Thymus (tissue), 11 donors: Measurements from ENCODE around the gene LYPD6. TPM values are rescaled to one million over a fixed set of nuclear protein-coding genes. Genes with fewer than 3 reads are reported as not detected.

Experiments
- DNase-seq, 9 donors: peaks; one replicate each; pipeline ENCODE4 v3.0.0-alpha.2; 2013; ENCODE audit warnings: low spot score in 9 of 9, low read depth in 6 of 9, missing footprints in 1 of 9
- H3K27ac ChIP-seq, 2 donors: one replicate each; pipeline ENCODE4 v1.5.1; 2013; ENCODE audit warnings: control low read depth in 1 of 2, low read depth in 1 of 2, low read length in 1 of 2, mild to moderate bottlenecking in 1 of 2, moderate library complexity in 1 of 2
- H3K27me3 ChIP-seq, 2 donors: one replicate each; pipeline ENCODE4 v1.5.1; 2013; ENCODE audit warnings: low read length in 1 of 2; ENCODE audit not compliant: control insufficient read depth in 2 of 2, insufficient read depth in 1 of 2
- H3K36me3 ChIP-seq, 2 donors: one replicate each; pipeline ENCODE4 v1.5.1; 2013; ENCODE audit warnings: low read length in 1 of 2, mild to moderate bottlenecking in 1 of 2, moderate library complexity in 1 of 2; ENCODE audit not compliant: control insufficient read depth in 2 of 2, insufficient read depth in 2 of 2
- H3K4me1 ChIP-seq, 2 donors: one replicate each; pipeline ENCODE4 v1.5.1; 2013; ENCODE audit warnings: low read length in 2 of 2; ENCODE audit not compliant: control insufficient read depth in 2 of 2, insufficient read depth in 2 of 2
- H3K4me3 ChIP-seq, 2 donors: one replicate each; pipeline ENCODE4 v1.5.1; 2013; ENCODE audit warnings: low read length in 2 of 2, control low read depth in 1 of 2, mild to moderate bottlenecking in 1 of 2
- H3K9me3 ChIP-seq, 2 donors: one replicate each; pipeline ENCODE4 v1.5.1; 2013; ENCODE audit warnings: low read length in 1 of 2, mild to moderate bottlenecking in 1 of 2; ENCODE audit not compliant: control insufficient read depth in 2 of 2, insufficient read depth in 1 of 2
- WGBS: extraction: QIAGEN DNeasy Blood & Tissue Kit; methylation state at CpG from one replicate; pipeline ENCODE4 v1.1.7; 2013; 5-methylcytosine and 5-hydroxymethylcytosine counted together
- polyA plus RNA-seq: library from polyadenylated mRNA; stranded (reverse); fragments of 200-250 nt; gene quantifications from one replicate; pipeline ENCODE4 v1.2.3, GENCODE V29; 2013
- total RNA-seq: library from RNA; stranded (reverse); fragments of 120-200 nt; gene quantifications from one replicate; pipeline ENCODE4 v1.2.4, GENCODE V29; 2013
- donor health status: healthy.

Gene LYPD6
- total and polyA plus RNA-seq, 2 donors: 0.23 to 0.38 TPM

- DNase-seq: no peak
- Histone ChIP-seq H3K27me3 (peaks cover 28 to 31% of the 10 kb centered on the region in 2 donors), H3K4me3 (no peak overlapping the region), H3K9me3 (no peaks in the 10 kb centered on the region), H3K27ac (no peak overlapping the region), H3K4me1 (peaks cover 0 to 2% of the 10 kb centered on the region in 2 donors), H3K36me3 (no peaks in the 10 kb centered on the region)
- WGBS: 92% methylated on average over 2 of the region's 2 CpGs
These were observed 3.8 kb downstream of the LYPD6 start for GRCh38 chr2:149334156-149334555.

GRCh38 chr2:149339324-149339723, 8.9 kb downstream of the LYPD6 start:
- Histone ChIP-seq H3K27me3 (no peaks in the 10 kb centered on the region), H3K4me3 (no peak overlapping the region), H3K36me3 (no peaks in the 10 kb centered on the region), H3K27ac (no peak overlapping the region), H3K9me3 (no peaks in the 10 kb centered on the region), H3K4me1 (no peaks in the 10 kb centered on the region)
- 91% methylated on average over 2 of the region's 2 CpGs for WGBS
- no peak for DNase-seq

DNA sequence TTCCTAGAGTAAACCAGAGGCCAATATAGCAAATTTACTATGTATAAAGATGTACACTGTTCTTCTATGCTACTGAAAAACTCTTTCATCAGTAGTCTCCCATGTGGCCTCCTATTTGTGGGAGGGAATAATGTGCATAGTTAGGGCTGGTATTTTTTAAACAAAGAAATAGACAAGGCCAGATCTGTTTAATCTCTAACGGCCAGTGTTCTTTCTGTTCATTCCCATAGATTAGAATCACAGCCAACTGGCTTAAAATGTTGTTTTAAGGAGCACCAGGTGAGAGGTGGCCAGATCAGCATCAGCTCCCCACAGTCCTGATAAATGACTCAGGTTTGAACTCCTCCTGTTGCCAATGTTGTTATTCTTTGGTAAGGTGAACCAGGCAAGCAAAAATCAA, 12.1 kb downstream of the LYPD6 start:
- Histone ChIP-seq H3K4me3 (no peak overlapping the region), H3K9me3 (no peaks in the 10 kb centered on the region), H3K36me3 (no peaks in the 10 kb centered on the region), H3K4me1 (no peaks in the 10 kb centered on the region), H3K27ac (no peak overlapping the region), H3K27me3 (no peaks in the 10 kb centered on the region)
- no peak for DNase-seq
- 93% methylated on average over 1 of the region's 1 CpG for WGBS

GRCh38 chr2:149344105-149344504, 13.7 kb downstream of the LYPD6 start:
- Histone ChIP-seq H3K4me3 (no peak overlapping the region), H3K9me3 (no peaks in the 10 kb centered on the region), H3K36me3 (no peaks in the 10 kb centered on the region), H3K27me3 (no peaks in the 10 kb centered on the region), H3K27ac (no peak overlapping the region), H3K4me1 (no peaks in the 10 kb centered on the region)
- 94% methylated on average over 2 of the region's 2 CpGs for WGBS
- no peak for DNase-seq

DNA sequence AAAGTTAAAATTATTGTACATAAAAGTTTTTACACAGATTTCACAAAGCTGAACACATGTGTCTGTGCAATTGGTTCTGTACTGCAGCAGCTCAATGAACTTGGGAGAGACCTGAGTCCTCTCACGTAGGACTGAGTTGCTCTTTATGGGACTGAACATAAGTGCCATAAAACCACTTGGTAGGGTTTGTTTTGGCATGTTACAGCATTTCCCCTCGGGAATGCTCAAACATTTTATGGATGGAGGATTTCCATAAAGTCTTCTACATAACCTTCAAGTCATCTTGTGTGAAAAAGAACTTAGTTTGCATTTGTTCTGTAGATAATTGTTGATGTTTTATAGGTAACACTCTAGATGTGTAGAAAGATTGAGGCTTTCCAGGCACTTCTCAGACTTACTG, 15.9 kb downstream of the LYPD6 start:
- Histone ChIP-seq H3K4me1 (no peaks in the 10 kb centered on the region), H3K4me3 (no peak overlapping the region), H3K27ac (no peak overlapping the region), H3K27me3 (no peaks in the 10 kb centered on the region), H3K9me3 (no peaks in the 10 kb centered on the region), H3K36me3 (no peaks in the 10 kb centered on the region)
- 85% methylated on average over 2 of the region's 2 CpGs for WGBS
- DNase-seq: no peak

DNA sequence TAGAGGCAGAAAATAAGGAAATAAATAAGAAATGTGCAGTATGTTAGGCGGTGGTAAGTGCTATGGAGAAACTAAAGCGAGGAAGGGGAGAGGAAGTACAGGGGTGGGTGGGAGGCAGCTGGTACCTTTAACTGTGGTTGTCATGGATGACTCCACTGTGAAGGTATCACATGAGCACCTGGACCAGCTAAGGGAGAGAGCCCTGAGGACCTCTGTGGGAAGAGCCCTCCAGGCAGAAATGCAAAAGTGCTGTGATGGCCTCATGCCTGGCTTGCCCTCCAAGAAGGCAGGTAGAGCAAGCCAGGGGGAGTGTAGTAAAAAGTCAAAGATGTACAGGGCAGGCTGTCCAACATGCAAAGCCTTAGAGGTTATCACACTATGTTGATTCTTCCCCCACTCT, 17.9 kb downstream of the LYPD6 start:
- Histone ChIP-seq H3K9me3 (no peaks in the 10 kb centered on the region), H3K4me1 (no peaks in the 10 kb centered on the region)
- no peak for DNase-seq

DNA sequence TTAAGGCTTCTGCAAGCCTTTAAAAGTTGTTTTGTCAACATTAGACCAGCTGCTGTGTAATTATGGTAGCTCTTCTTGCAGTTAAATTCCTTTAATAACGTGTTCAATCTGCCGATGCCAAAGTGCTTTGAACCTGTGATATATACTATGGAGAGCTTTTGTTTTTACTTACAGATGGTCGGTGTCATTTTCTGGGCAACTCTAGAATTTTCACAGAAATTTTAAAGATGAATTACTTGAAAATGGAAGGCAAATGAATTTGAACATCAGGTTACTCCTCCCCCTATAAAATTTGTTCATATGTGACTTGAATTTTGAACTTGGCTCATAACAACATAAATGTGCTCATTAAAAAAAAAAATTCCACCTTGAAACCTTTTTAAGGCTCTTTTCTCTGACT, 23.0 kb downstream of the LYPD6 start:
- Histone ChIP-seq H3K27me3 (no peaks in the 10 kb centered on the region), H3K4me1 (no peaks in the 10 kb centered on the region), H3K27ac (no peak overlapping the region), H3K9me3 (no peaks in the 10 kb centered on the region), H3K4me3 (no peak overlapping the region), H3K36me3 (no peaks in the 10 kb centered on the region)
- 97% methylated on average over 3 of the region's 3 CpGs for WGBS
- no peak for DNase-seq

More for the DNA sequence above, 17.9 kb downstream of the LYPD6 start:
- no peaks in the 10 kb centered on the region for H3K36me3 ChIP-seq
- no peak overlapping the region for H3K4me3 ChIP-seq
- H3K27ac ChIP-seq: no peak overlapping the region
- WGBS: 92% methylated on average over 2 of the region's 2 CpGs
- H3K27me3 ChIP-seq: no peaks in the 10 kb centered on the region

DNA sequence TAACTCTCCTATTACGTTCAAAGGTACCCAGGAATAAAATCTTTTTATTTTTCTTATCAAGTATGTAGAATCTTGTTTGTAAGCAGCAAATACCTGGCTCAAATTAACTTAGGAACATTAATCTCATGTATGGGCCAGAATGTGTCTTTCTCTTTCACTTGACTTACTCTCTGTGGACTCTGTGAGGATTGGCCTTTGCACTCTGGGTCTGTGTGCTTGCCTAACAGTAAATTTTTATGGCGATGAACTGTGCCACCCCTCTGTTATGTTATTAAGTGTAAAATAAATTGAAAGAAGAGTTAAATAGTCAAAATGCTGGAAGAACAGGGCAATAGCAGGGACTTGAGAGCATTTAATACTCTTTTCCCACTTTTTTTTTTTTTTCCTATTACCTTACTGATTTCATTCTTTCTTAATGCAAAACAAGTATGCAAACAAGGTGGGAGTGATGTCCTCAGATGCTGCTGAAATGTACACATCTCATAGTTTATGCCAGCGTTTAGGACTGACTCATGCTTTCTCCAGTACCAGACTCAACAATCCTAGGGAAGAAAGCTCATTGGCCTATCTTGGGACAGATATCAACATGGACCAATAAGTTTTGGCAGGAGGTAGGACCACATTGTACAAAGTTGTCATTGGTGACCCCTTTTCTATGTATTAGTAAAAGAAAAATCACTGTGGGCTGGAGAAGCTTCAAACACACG, 25.5 kb downstream of the LYPD6 start:
- no peak for DNase-seq
- Histone ChIP-seq H3K4me3 (no peak overlapping the region), H3K27me3 (no peaks in the 10 kb centered on the region), H3K9me3 (no peaks in the 10 kb centered on the region), H3K4me1 (no peaks in the 10 kb centered on the region), H3K27ac (no peak overlapping the region), H3K36me3 (no peaks in the 10 kb centered on the region)
- 86% methylated on average over 4 of the region's 4 CpGs for WGBS

GRCh38 chr2:149357058-149357457, 26.7 kb downstream of the LYPD6 start:
- Histone ChIP-seq H3K27me3 (no peaks in the 10 kb centered on the region), H3K9me3 (no peaks in the 10 kb centered on the region), H3K27ac (no peak overlapping the region), H3K4me3 (no peak overlapping the region), H3K36me3 (no peaks in the 10 kb centered on the region), H3K4me1 (no peaks in the 10 kb centered on the region)
- DNase-seq: no peak
